GM10847 (cell line): ENCODE measurements around the gene NRG4.

Experiments
- POLR2A ChIP-seq: IDR thresholded peaks from 2 replicates; pipeline ENCODE4 v1.6.1; 2011; ENCODE audit not compliant: insufficient read length; ENCODE audit errors: extremely low read depth

The NRG4 gene

DNA sequence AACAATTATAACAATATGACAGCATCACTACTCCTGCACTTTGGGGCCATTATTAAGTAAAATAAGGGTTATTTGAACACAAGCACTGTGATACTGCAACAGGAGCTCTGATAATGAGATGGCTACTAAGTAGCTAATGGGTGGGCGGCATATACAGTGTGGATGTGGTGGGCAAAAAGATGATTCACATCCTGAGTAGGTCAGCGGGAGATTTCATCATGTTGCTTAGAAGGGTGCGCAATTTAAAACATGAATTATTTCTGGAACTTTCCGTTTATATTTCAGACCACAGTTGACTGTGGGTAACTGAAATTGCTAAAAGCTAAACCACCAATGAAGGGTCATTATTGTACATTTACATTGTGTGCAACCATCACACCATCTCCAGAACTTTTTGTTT, 66.3 kb downstream of the NRG4 start:
- no peak for TF ChIP-seq POLR2A

- TF ChIP-seq POLR2A, result no peak
These were observed 68.5 kb downstream of the NRG4 start for GRCh38 chr15:75943713-75944215.

DNA sequence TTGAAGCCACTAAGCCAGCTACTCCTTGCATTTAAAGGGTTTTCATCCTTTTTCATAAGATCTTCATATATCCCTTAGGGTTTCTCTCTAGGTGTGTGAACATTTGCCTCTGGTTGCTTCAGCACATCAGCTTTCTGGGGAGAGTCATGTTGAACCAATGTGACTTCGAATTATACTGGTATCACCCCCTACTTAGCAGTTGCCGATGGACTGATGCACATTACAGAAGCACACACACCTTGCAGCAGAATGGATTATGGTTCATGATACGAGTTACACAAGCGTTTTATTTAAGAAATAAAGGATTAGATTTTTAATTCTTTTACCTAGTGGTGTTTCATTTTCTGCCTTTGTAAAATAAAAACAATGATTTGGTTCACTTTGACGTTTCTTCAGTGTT, 69.0 kb downstream of the NRG4 start:
- TF ChIP-seq POLR2A, result no peak

DNA sequence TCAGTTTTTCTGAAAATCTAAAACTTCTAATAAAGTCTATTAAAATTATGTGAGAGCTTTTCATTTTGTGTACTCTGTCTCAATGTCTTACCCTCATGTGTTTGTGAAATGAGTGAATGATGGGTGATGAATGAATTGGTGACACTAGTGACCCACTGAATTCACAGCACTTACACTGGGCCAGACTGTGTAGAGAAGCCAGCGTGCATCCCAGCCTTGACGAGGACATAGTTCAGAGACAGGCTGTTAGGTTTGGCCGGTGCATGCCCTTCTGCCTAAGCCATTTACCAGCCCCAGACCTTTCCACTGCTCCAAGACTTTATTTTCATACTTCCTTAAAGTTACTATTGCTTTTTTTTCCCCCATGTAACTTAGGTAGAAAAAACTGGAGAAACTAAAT, 69.8 kb downstream of the NRG4 start:
- no peak for TF ChIP-seq POLR2A

- TF ChIP-seq POLR2A, result no peak
These were observed 81.4 kb downstream of the NRG4 start for GRCh38 chr15:75930866-75931265.

GRCh38 chr15:75929799-75930565, 82.2 kb downstream of the NRG4 start:
- no peak for TF ChIP-seq POLR2A

GRCh38 chr15:75928680-75929608, 83.3 kb downstream of the NRG4 start:
- no peak for TF ChIP-seq POLR2A

GRCh38 chr15:75927601-75928000, 84.6 kb downstream of the NRG4 start:
- TF ChIP-seq POLR2A, result no peak

DNA sequence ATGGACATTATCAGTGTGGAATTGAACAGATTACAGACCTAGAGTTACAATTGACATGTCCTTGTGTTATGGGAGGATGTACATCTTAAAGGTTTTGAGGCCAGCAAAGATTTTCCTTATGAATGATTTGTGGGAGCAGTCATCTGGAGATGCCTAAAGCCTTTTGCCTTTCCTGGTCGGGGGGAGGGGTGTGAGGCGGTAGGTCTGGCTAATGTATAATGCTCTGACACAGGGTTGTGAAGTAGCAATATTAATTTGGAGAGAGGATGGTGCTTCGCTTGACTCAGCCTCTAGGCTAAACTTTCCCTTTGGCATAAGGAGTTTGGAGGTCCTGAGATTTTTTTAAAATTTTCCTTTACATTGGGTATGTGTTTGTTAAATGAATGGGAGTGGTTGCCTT, 85.3 kb downstream of the NRG4 start:
- no peak for TF ChIP-seq POLR2A

GRCh38 chr15:75925440-75925839, 86.8 kb downstream of the NRG4 start:
- no peak for TF ChIP-seq POLR2A

GRCh38 chr15:75924576-75924975, 87.6 kb downstream of the NRG4 start:
- TF ChIP-seq POLR2A, result no peak

DNA sequence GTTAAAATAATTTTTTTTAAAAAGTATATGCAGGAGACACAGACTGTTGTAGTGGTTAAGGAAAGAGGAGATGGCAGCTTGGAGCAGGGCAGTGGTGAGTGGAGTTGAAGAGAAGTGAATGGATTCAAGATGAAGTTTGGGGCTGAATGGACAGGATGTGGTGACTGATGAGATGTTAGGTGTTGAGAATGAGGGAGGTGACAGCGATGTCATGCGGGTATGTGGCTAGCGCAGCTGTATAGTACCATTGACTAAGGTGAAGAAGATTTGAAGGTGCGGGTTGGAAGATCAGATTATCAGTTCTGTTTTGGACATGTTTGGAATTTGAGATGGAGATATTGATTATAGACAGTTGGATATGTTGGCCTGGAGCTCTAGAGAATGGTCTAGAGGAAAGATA, 88.5 kb downstream of the NRG4 start:
- no peak for TF ChIP-seq POLR2A

DNA sequence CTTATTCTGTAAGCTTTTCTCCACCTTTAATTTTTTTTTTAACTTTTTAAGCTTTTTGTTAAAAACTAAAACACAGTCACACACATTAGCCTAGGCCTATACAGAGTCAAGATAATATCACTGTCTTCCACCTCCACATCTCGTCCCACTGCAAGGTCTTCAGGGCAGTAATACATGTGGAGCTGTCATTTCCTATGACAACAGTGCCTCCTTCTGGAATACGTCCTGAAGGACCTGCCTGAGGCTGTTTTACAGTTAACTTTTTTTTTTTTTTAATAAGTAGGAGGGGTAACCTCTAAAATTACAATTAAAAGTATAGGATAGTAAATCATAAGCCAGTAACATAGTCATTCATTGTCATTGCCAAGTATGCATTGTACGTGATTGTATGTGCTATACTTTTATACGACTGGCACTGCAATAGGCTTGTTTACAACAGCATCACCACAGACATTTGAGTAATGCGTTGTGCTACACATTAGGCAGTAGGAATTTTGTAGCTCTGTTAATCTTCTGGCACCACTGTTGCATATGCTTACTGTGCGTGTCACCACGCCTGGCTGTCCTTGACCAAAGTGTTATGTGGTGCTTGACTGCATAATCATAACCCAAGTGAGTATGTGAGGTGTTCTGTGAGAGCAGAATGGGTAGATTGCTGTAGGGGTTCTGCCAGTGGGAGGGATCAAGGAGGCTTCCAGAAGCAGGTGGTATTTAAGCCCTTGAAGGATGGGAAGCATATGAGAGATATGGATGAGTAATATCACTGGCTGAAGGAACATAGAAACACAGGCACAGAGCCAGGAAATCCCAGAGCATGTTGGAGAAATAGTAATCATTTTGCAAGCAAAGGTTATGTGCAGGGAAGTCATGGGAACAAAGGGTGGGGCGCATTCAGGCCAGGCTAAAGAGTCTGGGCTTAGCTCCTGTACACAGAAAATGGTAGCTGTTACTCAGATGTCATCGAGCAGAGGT, 90.2 kb downstream of the NRG4 start:
- no peak for TF ChIP-seq POLR2A

DNA sequence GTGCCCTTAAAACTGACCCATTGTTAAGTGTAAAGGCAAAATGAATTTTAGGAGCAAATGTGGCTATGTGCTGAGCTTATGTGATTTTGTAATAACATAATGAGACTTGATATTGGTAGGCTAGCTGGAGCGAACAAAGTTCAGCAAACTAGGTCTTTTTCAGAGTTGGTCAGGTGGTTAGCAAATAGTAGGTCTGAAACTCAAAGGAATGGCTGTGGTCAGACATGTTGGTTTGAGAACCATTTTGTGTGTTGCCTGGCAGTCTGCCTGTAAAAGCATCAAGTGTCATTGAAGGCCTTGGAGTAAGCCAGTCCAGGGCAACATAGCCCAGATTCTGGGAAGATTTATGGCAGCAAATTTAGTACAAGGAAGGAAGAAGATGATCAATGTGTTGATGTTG, 92.1 kb downstream of the NRG4 start:
- TF ChIP-seq POLR2A, result no peak

GRCh38 chr15:75918135-75918534, 94.1 kb downstream of the NRG4 start:
- no peak for TF ChIP-seq POLR2A
